ENCODE measurements around the gene ADAP1.

GRCh38 chr7:970744-971143, 16.3 kb upstream of the ADAP1 start:
- TF ChIP-seq GATA2 (IDR thresholded peaks at IDR 0.05; ENCODE audit: low read depth, low read length) (no peak), GATA3 (IDR thresholded peaks at IDR 0.05; ENCODE audit: low read depth, low read length) (no peak)

Data from SH-SY5Y (cell line).